Smooth muscle cell (in vitro differentiated cells): Measurements from ENCODE around the gene B4GALT3. TPM values are rescaled to one million over a fixed set of nuclear protein-coding genes. Genes with fewer than 3 reads are reported as not detected.
A peak's percentile ranks its signal among the peaks of the same experiment; 100 is the strongest.

ENCODE experiments used
- DNase-seq: peaks from one replicate; lab custom pipeline; 2025; ENCODE audit not compliant: unreplicated experiment; lab: John Stamatoyannopoulos, UW
- H2AFZ ChIP-seq: fragments of 200-600 bp; sonication (generic); 2 replicates; pipeline ENCODE4 v1.6.0; 2016; ENCODE audit warnings: antibody characterized with exemption, low read depth, mild to moderate bottlenecking
- H3F3A ChIP-seq: fragments of 200-600 bp; sonication (generic); 2 replicates; pipeline ENCODE4 v1.6.0; 2017; ENCODE audit warnings: antibody characterized with exemption, low read depth
- H3K27ac ChIP-seq: fragments of 200-600 bp; sonication (generic); 2 replicates; pipeline ENCODE4 v1.5.1; 2016; ENCODE audit warnings: low read depth, mild to moderate bottlenecking
- H3K27me3 ChIP-seq: fragments of 200-600 bp; sonication (generic); 2 replicates; pipeline ENCODE4 v1.6.1; 2016; ENCODE audit warnings: low read depth, mild to moderate bottlenecking
- H3K36me3 ChIP-seq: fragments of 200-600 bp; sonication (generic); 2 replicates; pipeline ENCODE4 v1.5.1; 2016; ENCODE audit warnings: low read depth
- H3K4me1 ChIP-seq: fragments of 200-600 bp; sonication (generic); 2 replicates; pipeline ENCODE4 v1.5.1; 2016; ENCODE audit warnings: low read depth
- H3K4me2 ChIP-seq: fragments of 200-600 bp; sonication (generic); 2 replicates; pipeline ENCODE4 v1.6.0; 2016; ENCODE audit warnings: mild to moderate bottlenecking
- H3K4me3 ChIP-seq: fragments of 200-600 bp; sonication (generic); 2 replicates; pipeline ENCODE4 v1.5.1; 2016; ENCODE audit warnings: mild to moderate bottlenecking
- H3K79me2 ChIP-seq: fragments of 200-600 bp; sonication (generic); 2 replicates; pipeline ENCODE4 v1.6.0; 2016; ENCODE audit warnings: low read depth, mild to moderate bottlenecking
- H3K9ac ChIP-seq: fragments of 200-600 bp; sonication (generic); 2 replicates; pipeline ENCODE4 v1.6.0; 2016; ENCODE audit warnings: low read depth
- H3K9me3 ChIP-seq: fragments of 200-600 bp; sonication (generic); replicated peaks from 2 replicates; pipeline ENCODE4 v1.5.1; 2016; ENCODE audit warnings: low read depth
- H4K20me1 ChIP-seq: fragments of 200-600 bp; sonication (generic); 2 replicates; pipeline ENCODE4 v1.6.0; 2016; ENCODE audit warnings: low read depth
- CTCF ChIP-seq: fragments of 200-600 bp; sonication (generic); IDR thresholded peaks from 2 replicates; pipeline ENCODE4 v1.5.1; 2017; ENCODE audit warnings: borderline replicate concordance, mild to moderate bottlenecking, antibody characterized with exemption; ENCODE audit not compliant: insufficient read depth, poor library complexity, severe bottlenecking
- WGBS: methylation state at CpG from one replicate; pipeline ENCODE4 v1.1.7; 2016; ENCODE audit warnings: low lambda C conversion rate; 5-methylcytosine and 5-hydroxymethylcytosine counted together
- polyA plus RNA-seq: library from polyadenylated mRNA; unstranded; fragments of >200 nt; fragmentation: Nextera tagmentation; extraction: Ambion mirVana; gene quantifications from 2 replicates; pipeline ENCODE4 v1.2.1, GENCODE V29; 2016
- total RNA-seq: library from RNA; depleted of rRNA; stranded (reverse); fragments of >200 nt; gene quantifications from 2 replicates; pipeline ENCODE4 v1.2.3, GENCODE V29; 2014

Gene B4GALT3
- total and polyA plus RNA-seq, 2 experiments from 2014 or later, result 21.4 to 44.9 TPM

GRCh38 chr1:161215076-161215475, 37.8 kb upstream of the B4GALT3 start, which contains the start of gene FCER1G:
FCER1G (plus strand) TSS chr1:161215295; CDS start chr1:161215322, 27 bp downstream.
- Histone ChIP-seq H3F3A (peaks cover 15% of the 10 kb centered on the region), H4K20me1 (no peaks in the 10 kb centered on the region), H3K27ac (peak within 1 kb of the TSS; percentile 92), H2AFZ (no peak within 1 kb of the TSS), H3K4me3 (no peak within 1 kb of the TSS), H3K4me1 (peaks cover 13% of the 10 kb centered on the region), H3K36me3 (peaks cover 27% of the 10 kb centered on the region), H3K9ac (no peak within 1 kb of the TSS), H3K9me3 (no peaks in the 10 kb centered on the region), H3K4me2 (peak within 1 kb of the TSS; percentile 79), H3K27me3 (no peaks in the 10 kb centered on the region), H3K79me2 (no peaks in the 10 kb centered on the region)
- DNase-seq, result no peak
- TF ChIP-seq CTCF, result no peak
- WGBS, result 93% methylated on average over 10 of the region's 10 CpGs

GRCh38 chr1:161214369-161214768, 37.1 kb upstream of the B4GALT3 start:
- Histone ChIP-seq H3K36me3 (peaks cover 29% of the 10 kb centered on the region), H3K27me3 (no peaks in the 10 kb centered on the region), H3K4me2 (no peak overlapping the region), H3K9ac (no peak overlapping the region), H4K20me1 (peaks cover 3% of the 10 kb centered on the region), H3K4me1 (peaks cover 13% of the 10 kb centered on the region), H3F3A (peaks cover 15% of the 10 kb centered on the region), H2AFZ (no peak overlapping the region), H3K79me2 (no peaks in the 10 kb centered on the region), H3K9me3 (no peaks in the 10 kb centered on the region), H3K27ac (no peak overlapping the region), H3K4me3 (no peak overlapping the region)
- no peak for DNase-seq
- WGBS, result 95% methylated on average over 9 of the region's 9 CpGs
- TF ChIP-seq CTCF, result no peak

GRCh38 chr1:161209790-161210409, 32.6 kb upstream of the B4GALT3 start:
- Histone ChIP-seq H3K4me2 (no peak overlapping the region), H3K4me3 (no peak overlapping the region), H4K20me1 (peaks cover 4% of the 10 kb centered on the region), H3K4me1 (no peaks in the 10 kb centered on the region), H3K36me3 (peaks cover 31% of the 10 kb centered on the region), H3K27me3 (no peaks in the 10 kb centered on the region), H2AFZ (no peak overlapping the region), H3K9me3 (no peaks in the 10 kb centered on the region), H3K27ac (no peak overlapping the region), H3K9ac (no peak overlapping the region), H3F3A (peaks cover 4% of the 10 kb centered on the region), H3K79me2 (no peaks in the 10 kb centered on the region)
- peak; percentile 89 for TF ChIP-seq CTCF
- 53% methylated on average over 11 of the region's 11 CpGs for WGBS
- no peak for DNase-seq

- Histone ChIP-seq H3K9me3 (no peaks in the 10 kb centered on the region), H4K20me1 (peaks cover 4% of the 10 kb centered on the region), H2AFZ (no peak overlapping the region), H3K9ac (no peak overlapping the region), H3K4me2 (no peak overlapping the region), H3K36me3 (peaks cover 12% of the 10 kb centered on the region), H3K27ac (no peak overlapping the region), H3K4me1 (peaks cover 7% of the 10 kb centered on the region), H3K27me3 (no peaks in the 10 kb centered on the region), H3K4me3 (no peak overlapping the region), H3K79me2 (peaks cover 20% of the 10 kb centered on the region), H3F3A (no peaks in the 10 kb centered on the region)
- WGBS, result 83% methylated on average over 8 of the region's 8 CpGs
- TF ChIP-seq CTCF, result no peak
- no peak for DNase-seq
These were observed 29.9 kb upstream of the B4GALT3 start for GRCh38 chr1:161207173-161207572.
